Coronary artery (tissue), 2 donors: ENCODE measurements around the gene PTOV1.

ENCODE experiments used
- DNase-seq: peaks from one replicate; pipeline ENCODE4 v3.0.0-alpha.2; 2017; ENCODE audit warnings: low spot score
- H3K27ac ChIP-seq, 2 donors: fragments of 200-600 bp; sonication (generic); one replicate each; pipeline ENCODE4 v1.5.1; 2016 to 2019
- H3K4me3 ChIP-seq: fragments of 200-600 bp; sonication (generic); 2 replicates; pipeline ENCODE4 v1.5.1; 2016; ENCODE audit warnings: mild to moderate bottlenecking, moderate library complexity
- CTCF ChIP-seq: fragments of 200-600 bp; sonication (generic); IDR thresholded peaks from one replicate; pipeline ENCODE4 v1.5.1; 2019; ENCODE audit warnings: antibody characterized with exemption

The PTOV1 gene

GRCh38 chr19:49872245-49873128 lies 21.5 kb downstream of the PTOV1 start:
- Histone ChIP-seq H3K4me3 (no peak overlapping the region), H3K27ac (no peak overlapping the region)
- no peak for TF ChIP-seq CTCF
- DNase-seq, result no peak

GRCh38 chr19:49873129-49873521 lies 22.2 kb downstream of the PTOV1 start:
- DNase-seq, result no peak
- no peak for TF ChIP-seq CTCF

GRCh38 chr19:49873834-49874233 lies 22.9 kb downstream of the PTOV1 start:
- TF ChIP-seq CTCF, result no peak
- no peak overlapping the region for H3K27ac ChIP-seq
- DNase-seq, result no peak
- no peak overlapping the region for H3K4me3 ChIP-seq

More at GRCh38 chr19:49873129-49873521, 22.2 kb downstream of the PTOV1 start:
- Histone ChIP-seq H3K4me3 (no peak overlapping the region), H3K27ac (no peak overlapping the region)

GRCh38 chr19:49874503-49875157 lies 23.7 kb downstream of the PTOV1 start:
- DNase-seq, result no peak
- no peak overlapping the region for H3K4me3 ChIP-seq
- no peak overlapping the region for H3K27ac ChIP-seq
- TF ChIP-seq CTCF, result no peak

- Histone ChIP-seq H3K4me3 (peak overlapping the region; percentile 94), H3K27ac (peak overlapping the region; percentile 99 to 100)
- DNase-seq, result no peak
- TF ChIP-seq CTCF, result no peak
Observed at GRCh38 chr19:49875177-49875576, 24.2 kb downstream of the PTOV1 start.

GRCh38 chr19:49875857-49876421 lies 25.0 kb downstream of the PTOV1 start:
- peak overlapping the region; percentile 94 for H3K4me3 ChIP-seq
- TF ChIP-seq CTCF, result no peak
- peak overlapping the region; percentile 99 to 100 for H3K27ac ChIP-seq
- DNase-seq, result no peak
